ENCODE data around the gene GNAT2.

GNAT2 gene

DNA sequence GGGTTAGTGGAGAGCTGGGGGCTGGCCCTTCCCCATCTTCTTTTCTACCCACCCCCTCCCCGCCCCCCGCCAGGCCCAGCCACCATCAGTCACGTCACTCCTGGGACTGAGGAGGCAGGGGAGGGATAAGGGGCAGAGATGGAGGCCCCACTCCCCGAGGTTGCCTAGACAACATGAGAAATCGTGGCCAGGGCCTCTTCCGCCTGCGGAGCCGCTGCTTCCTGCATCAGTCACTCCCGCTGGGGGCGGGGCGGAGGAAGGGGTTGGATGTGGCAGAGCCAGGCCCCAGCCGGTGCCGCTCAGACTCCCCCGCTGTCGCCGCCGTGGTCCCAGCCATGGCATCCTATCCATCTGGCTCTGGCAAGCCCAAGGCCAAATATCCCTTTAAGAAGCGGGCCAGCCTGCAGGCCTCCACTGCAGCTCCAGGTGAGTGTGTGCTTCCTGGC, 1.4 kb upstream of the GNAT2 start (continued):
- TF ChIP-seq, protein P1, sequence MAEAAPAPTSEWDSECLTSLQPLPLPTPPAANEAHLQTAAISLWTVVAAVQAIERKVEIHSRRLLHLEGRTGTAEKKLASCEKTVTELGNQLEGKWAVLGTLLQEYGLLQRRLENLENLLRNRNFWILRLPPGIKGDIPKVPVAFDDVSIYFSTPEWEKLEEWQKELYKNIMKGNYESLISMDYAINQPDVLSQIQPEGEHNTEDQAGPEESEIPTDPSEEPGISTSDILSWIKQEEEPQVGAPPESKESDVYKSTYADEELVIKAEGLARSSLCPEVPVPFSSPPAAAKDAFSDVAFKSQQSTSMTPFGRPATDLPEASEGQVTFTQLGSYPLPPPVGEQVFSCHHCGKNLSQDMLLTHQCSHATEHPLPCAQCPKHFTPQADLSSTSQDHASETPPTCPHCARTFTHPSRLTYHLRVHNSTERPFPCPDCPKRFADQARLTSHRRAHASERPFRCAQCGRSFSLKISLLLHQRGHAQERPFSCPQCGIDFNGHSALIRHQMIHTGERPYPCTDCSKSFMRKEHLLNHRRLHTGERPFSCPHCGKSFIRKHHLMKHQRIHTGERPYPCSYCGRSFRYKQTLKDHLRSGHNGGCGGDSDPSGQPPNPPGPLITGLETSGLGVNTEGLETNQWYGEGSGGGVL (tag by site-specific recombination; IDR thresholded peaks at IDR 0.05): peak; percentile 70
- TF ChIP-seq ZNF394 (tag by site-specific recombination; IDR thresholded peaks at IDR 0.05; ENCODE audit: borderline replicate concordance) (no peak), ZNF785 (tag by site-specific recombination; IDR thresholded peaks at IDR 0.05) (no peak), ZNF341 (tag by site-specific recombination; IDR thresholded peaks at IDR 0.05; ENCODE audit: low read depth) (peak; percentile 76), ZNF670 (tag by site-specific recombination; IDR thresholded peaks at IDR 0.05; ENCODE audit: low read depth) (no peak)
- TF ChIP-seq, protein P2, sequence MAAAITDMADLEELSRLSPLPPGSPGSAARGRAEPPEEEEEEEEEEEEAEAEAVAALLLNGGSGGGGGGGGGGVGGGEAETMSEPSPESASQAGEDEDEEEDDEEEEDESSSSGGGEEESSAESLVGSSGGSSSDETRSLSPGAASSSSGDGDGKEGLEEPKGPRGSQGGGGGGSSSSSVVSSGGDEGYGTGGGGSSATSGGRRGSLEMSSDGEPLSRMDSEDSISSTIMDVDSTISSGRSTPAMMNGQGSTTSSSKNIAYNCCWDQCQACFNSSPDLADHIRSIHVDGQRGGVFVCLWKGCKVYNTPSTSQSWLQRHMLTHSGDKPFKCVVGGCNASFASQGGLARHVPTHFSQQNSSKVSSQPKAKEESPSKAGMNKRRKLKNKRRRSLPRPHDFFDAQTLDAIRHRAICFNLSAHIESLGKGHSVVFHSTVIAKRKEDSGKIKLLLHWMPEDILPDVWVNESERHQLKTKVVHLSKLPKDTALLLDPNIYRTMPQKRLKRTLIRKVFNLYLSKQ (tag by site-specific recombination; IDR thresholded peaks at IDR 0.05; ENCODE audit: borderline replicate concordance): no peak

GRCh38 chr1:109620401-109620791, 980 bp upstream of the GNAT2 start:
- TF ChIP-seq ZBTB20 (tag by site-specific recombination; IDR thresholded peaks at IDR 0.05) (peak; percentile 73), IKZF3 (tag by site-specific recombination; IDR thresholded peaks at IDR 0.05) (peak; percentile 72; the same call in 1 of the 2 replicates), GLI2 (tag by site-specific recombination; IDR thresholded peaks at IDR 0.05; ENCODE audit: borderline replicate concordance, low read depth) (no peak), REST (tag by site-specific recombination; IDR thresholded peaks at IDR 0.05) (0 out of 2 replicates have a peak, but pooled peaks have one; percentile 11), MEIS1 (CRISPR knock-in tag; IDR thresholded peaks at IDR 0.05; ENCODE audit: borderline replicate concordance) (no peak), ZNF121 (tag by site-specific recombination; IDR thresholded peaks at IDR 0.05) (no peak), KLF10 (tag by site-specific recombination; IDR thresholded peaks at IDR 0.05) (no peak), ZNF335 (tag by site-specific recombination; conservative IDR thresholded peaks at IDR 0.05) (no peak), BCL11A (tag by site-specific recombination; IDR thresholded peaks at IDR 0.05; ENCODE audit: low read depth) (peak; percentile 42; the same call in 1 of the 2 replicates), ZNF785 (tag by site-specific recombination; IDR thresholded peaks at IDR 0.05) (no peak), ZNF571 (tag by site-specific recombination; IDR thresholded peaks at IDR 0.05) (no peak), OVOL3 (tag by site-specific recombination; IDR thresholded peaks at IDR 0.05) (no peak)
- TF ChIP-seq, protein P1 (tag by site-specific recombination; IDR thresholded peaks at IDR 0.05): peak; percentile 73
- peak overlapping the region; percentile 73 for H3K4me3 ChIP-seq (ENCODE audit: low read depth, low read length)
- H3K4me1 ChIP-seq (ENCODE audit: control insufficient read depth, insufficient read depth, low read length): peaks cover 4% of the 10 kb centered on the region; the same call in 1 of the 2 replicates
- ChIA-PET CTCF (interaction anchor here (0.6 to 2.0 kb wide), 10 partner anchors 11 to 520 kb away, joined by 3 to 18 read pairs (median 4); partner anchors contain the start of genes AHCYL1 and GNAI3), POLR2A (interaction anchor here (0.9 to 2.4 kb wide), 5 partner anchors 8 to 73 kb away, joined by 3 to 29 read pairs (median 3); partner anchors contain the start of gene GNAI3)
- peaks cover 0 to 4% of the 10 kb centered on the region in 2 experiments; a peak in 1 of 3 replicates for H3K36me3 ChIP-seq (ENCODE audit: control insufficient read depth in 2 of 2, insufficient read depth in 1 of 2, low read length in 2 of 2)
- H3K27ac ChIP-seq (ENCODE audit: extremely low read depth, low read depth, low read length): peak overlapping the region; percentile 78
- H3K9me3 ChIP-seq (ENCODE audit: control insufficient read depth, insufficient read depth, low read depth, low read length): no peaks in the 10 kb centered on the region
